H1 (cell line): ENCODE measurements around the gene PRMT5.

Source experiments
- CTCF ChIP-seq, 3 experiments: IDR thresholded peaks; 1 replicate in 2 of 3; 2 replicates in 1 of 3; pipeline versions ENCODE4 v1.5.1 to v1.6.1; 2011; ENCODE audit warnings: low read length in 3 of 3, mild to moderate bottlenecking in 3 of 3, inconsistent platforms in 2 of 3, low read depth in 1 of 3, moderate library complexity in 1 of 3; ENCODE audit not compliant: insufficient read depth in 1 of 3; ENCODE audit errors: control extremely low read depth in 1 of 3
- POLR2A ChIP-seq, 2 experiments: IDR thresholded peaks; 1 replicate in 1 of 2; 2 replicates in 1 of 2; pipeline ENCODE4 v1.6.1; 2011; ENCODE audit warnings: low read depth in 2 of 2, low read length in 2 of 2, mild to moderate bottlenecking in 2 of 2; ENCODE audit errors: control extremely low read depth in 1 of 2

GRCh38 chr14:22907429-22907828 lies 21.7 kb downstream of the PRMT5 start:
- TF ChIP-seq POLR2A (IDR thresholded peaks at IDR 0.05; ENCODE audit: control extremely low read depth in 1 of 2, low read depth in 2 of 2, low read length in 2 of 2) (no peak), CTCF (IDR thresholded peaks at IDR 0.05; ENCODE audit: control extremely low read depth in 1 of 3, insufficient read depth in 1 of 3, low read depth in 1 of 3, low read length in 3 of 3) (no peak)
